Mesenchymal stem cell (in vitro differentiated cells and primary cell): ENCODE measurements around the gene RYR2.

Experiments used
- DNase-seq: peaks from one replicate; pipeline ENCODE4 v3.0.0-alpha.2; 2013
- H2AFZ ChIP-seq: one replicate; pipeline ENCODE4 v1.6.1; 2013; ENCODE audit warnings: low read depth, mild to moderate bottlenecking, control low read depth, inconsistent platforms, low read length, moderate library complexity
- H2AK5ac ChIP-seq: 2 replicates; pipeline ENCODE4 v1.6.1; 2013; ENCODE audit warnings: low read length, moderate library complexity, mild to moderate bottlenecking, inconsistent platforms; ENCODE audit not compliant: severe bottlenecking
- H2BK120ac ChIP-seq: one replicate; pipeline ENCODE4 v1.6.1; 2013; ENCODE audit warnings: low read depth, mild to moderate bottlenecking, inconsistent platforms, low read length, moderate library complexity
- H2BK12ac ChIP-seq, 2 experiments: one replicate each; pipeline ENCODE4 v1.6.1; 2013; ENCODE audit warnings: inconsistent platforms in 2 of 2, low read length in 2 of 2, mild to moderate bottlenecking in 2 of 2, moderate library complexity in 2 of 2, control low read depth in 1 of 2
- H2BK15ac ChIP-seq: one replicate; pipeline ENCODE4 v1.6.1; 2013; ENCODE audit warnings: mild to moderate bottlenecking, low read depth, inconsistent platforms; ENCODE audit not compliant: poor library complexity, severe bottlenecking
- H2BK5ac ChIP-seq: 2 replicates; pipeline ENCODE4 v1.6.1; 2013; ENCODE audit warnings: low read depth, mild to moderate bottlenecking, low read length, control low read depth, inconsistent platforms; ENCODE audit not compliant: poor library complexity, severe bottlenecking
- H3K14ac ChIP-seq, 2 experiments: one replicate each; pipeline ENCODE4 v1.6.1; 2013; ENCODE audit warnings: inconsistent platforms in 2 of 2, low read length in 2 of 2, control low read depth in 1 of 2, mild to moderate bottlenecking in 1 of 2, moderate library complexity in 1 of 2
- H3K18ac ChIP-seq, 2 experiments: one replicate each; pipeline ENCODE4 v1.6.1; 2013; ENCODE audit warnings: inconsistent platforms in 2 of 2, low read length in 2 of 2, control low read depth in 1 of 2, low read depth in 1 of 2, mild to moderate bottlenecking in 1 of 2
- H3K23ac ChIP-seq, 2 experiments: one replicate each; pipeline ENCODE4 v1.6.1; 2013; ENCODE audit warnings: inconsistent platforms in 2 of 2, low read length in 2 of 2, mild to moderate bottlenecking in 2 of 2, moderate library complexity in 2 of 2, control low read depth in 1 of 2
- H3K27ac ChIP-seq: 2 replicates; pipeline ENCODE4 v1.5.1; 2013; ENCODE audit warnings: mild to moderate bottlenecking, moderate library complexity, low read length, control low read depth, inconsistent platforms; ENCODE audit not compliant: poor library complexity, severe bottlenecking
- H3K27me3 ChIP-seq, 2 experiments: 2 replicates each; pipeline versions ENCODE4 v1.6.1 to v1.7.0; 2013; ENCODE audit warnings: low read length in 2 of 2, mild to moderate bottlenecking in 2 of 2, moderate library complexity in 2 of 2, control low read depth in 1 of 2, inconsistent platforms in 1 of 2; ENCODE audit not compliant: control insufficient read depth in 1 of 2, insufficient read depth in 1 of 2
- H3K36me3 ChIP-seq, 2 experiments: 2 replicates each; pipeline versions ENCODE4 v1.6.1 to v1.7.0; 2013; ENCODE audit warnings: low read length in 2 of 2, control low read depth in 1 of 2, inconsistent platforms in 1 of 2, low read depth in 1 of 2, mild to moderate bottlenecking in 1 of 2; ENCODE audit not compliant: insufficient read depth in 2 of 2, control insufficient read depth in 1 of 2
- H3K4ac ChIP-seq, 2 experiments: one replicate each; pipeline ENCODE4 v1.6.1; 2013; ENCODE audit warnings: inconsistent platforms in 2 of 2, low read length in 2 of 2, mild to moderate bottlenecking in 2 of 2, moderate library complexity in 2 of 2, control low read depth in 1 of 2, low read depth in 1 of 2
- H3K4me1 ChIP-seq: 2 replicates; pipeline ENCODE4 v1.6.1; 2013; ENCODE audit warnings: low read depth, low read length, control low read depth; ENCODE audit not compliant: control insufficient read depth, insufficient read depth
- H3K4me2 ChIP-seq: 2 replicates; pipeline ENCODE4 v1.6.1; 2013; ENCODE audit warnings: low read length, mild to moderate bottlenecking, inconsistent platforms; ENCODE audit not compliant: poor library complexity, severe bottlenecking
- H3K4me3 ChIP-seq, 2 experiments: 2 replicates each; pipeline versions ENCODE4 v1.5.1 to v1.7.0; 2013; ENCODE audit warnings: low read length in 2 of 2, mild to moderate bottlenecking in 2 of 2, control low read depth in 1 of 2, low read depth in 1 of 2; ENCODE audit not compliant: insufficient read depth in 1 of 2
- H3K79me1 ChIP-seq: replicated peaks from 2 replicates; pipeline ENCODE4 v1.6.1; 2013; ENCODE audit warnings: mild to moderate bottlenecking, control low read depth, low read length, inconsistent platforms; ENCODE audit not compliant: poor library complexity, severe bottlenecking
- H3K9ac ChIP-seq: 2 replicates; pipeline ENCODE4 v1.7.0; 2013; ENCODE audit warnings: mild to moderate bottlenecking, low read length, moderate library complexity
- H3K9me3 ChIP-seq: 2 replicates; pipeline ENCODE4 v1.7.0; 2013; ENCODE audit warnings: mild to moderate bottlenecking, low read length; ENCODE audit not compliant: control insufficient read depth
- H4K8ac ChIP-seq: one replicate; pipeline ENCODE4 v1.6.1; 2013; ENCODE audit warnings: inconsistent platforms, mild to moderate bottlenecking, low read length, moderate library complexity
- H4K91ac ChIP-seq: one replicate; pipeline ENCODE4 v1.6.1; 2013; ENCODE audit warnings: mild to moderate bottlenecking, low read length, inconsistent platforms
- WGBS: methylation state at CpG from one replicate; pipeline ENCODE4 v1.1.7; 2013; ENCODE audit warnings: mixed read lengths; 5-methylcytosine and 5-hydroxymethylcytosine counted together

Gene RYR2

GRCh38 chr1:237867380-237867888, 825.5 kb downstream of the RYR2 start:
- Histone ChIP-seq H3K14ac (no peak overlapping the region), H3K23ac (no peak overlapping the region), H2BK15ac (no peak overlapping the region), H4K91ac (no peak overlapping the region), H3K27ac (no peak overlapping the region), H3K4me2 (no peak overlapping the region), H3K4me1 (peaks cover 6% of the 10 kb centered on the region), H3K9me3 (no peaks in the 10 kb centered on the region), H3K9ac (no peak overlapping the region), H2AFZ (no peak overlapping the region), H3K36me3 (no peaks in the 10 kb centered on the region), H3K4me3 (no peak overlapping the region), H2AK5ac (peak overlapping the region; percentile 7), H4K8ac (no peak overlapping the region), H2BK120ac (no peak overlapping the region), H3K4ac (no peak overlapping the region), H3K27me3 (no peaks in the 10 kb centered on the region), H3K18ac (no peak overlapping the region), H2BK12ac (no peak overlapping the region), H3K79me1 (no peaks in the 10 kb centered on the region), H2BK5ac (no peak overlapping the region)
- no peak for DNase-seq
- WGBS: 100% methylated on average over 1 of the region's 1 CpG

- no peak overlapping the region for H3K4me2 ChIP-seq
- H3K9ac ChIP-seq: no peak overlapping the region
- no peak overlapping the region for H3K23ac ChIP-seq
- no peaks in the 10 kb centered on the region for H3K9me3 ChIP-seq
- 72% methylated on average over 3 of the region's 4 CpGs for WGBS
- no peak overlapping the region for H2BK15ac ChIP-seq
- H3K4ac ChIP-seq: no peak overlapping the region
- H3K36me3 ChIP-seq: no peaks in the 10 kb centered on the region
- H3K27ac ChIP-seq: no peak overlapping the region
- no peak overlapping the region for H4K91ac ChIP-seq
- H3K18ac ChIP-seq: no peak overlapping the region
- H3K4me3 ChIP-seq: no peak overlapping the region
- H3K14ac ChIP-seq: no peak overlapping the region
- no peak overlapping the region for H2BK120ac ChIP-seq
- no peak overlapping the region for H4K8ac ChIP-seq
- no peaks in the 10 kb centered on the region for H3K79me1 ChIP-seq
- H3K4me1 ChIP-seq: peaks cover 9% of the 10 kb centered on the region
- no peak for DNase-seq
- no peak overlapping the region for H2AFZ ChIP-seq
- H2BK5ac ChIP-seq: no peak overlapping the region
- H2BK12ac ChIP-seq: no peak overlapping the region
- no peak overlapping the region for H2AK5ac ChIP-seq
- H3K27me3 ChIP-seq: no peaks in the 10 kb centered on the region
These were observed 827.0 kb downstream of the RYR2 start for GRCh38 chr1:237868817-237869600.

- Histone ChIP-seq H3K27me3 (no peaks in the 10 kb centered on the region), H2AK5ac (no peak overlapping the region), H3K4me1 (peaks cover 5% of the 10 kb centered on the region), H2BK5ac (no peak overlapping the region), H3K18ac (no peak overlapping the region), H4K8ac (no peak overlapping the region), H3K9ac (no peak overlapping the region), H4K91ac (no peak overlapping the region), H3K36me3 (no peaks in the 10 kb centered on the region), H2BK12ac (no peak overlapping the region), H3K27ac (peak overlapping the region; percentile 58), H2BK15ac (no peak overlapping the region), H3K23ac (no peak overlapping the region), H3K4ac (no peak overlapping the region), H3K4me2 (no peak overlapping the region), H3K79me1 (no peaks in the 10 kb centered on the region), H2BK120ac (no peak overlapping the region), H3K4me3 (no peak overlapping the region), H3K9me3 (no peaks in the 10 kb centered on the region), H2AFZ (no peak overlapping the region), H3K14ac (no peak overlapping the region)
- peak; percentile 85 for DNase-seq
- WGBS: 42% methylated on average over 4 of the region's 4 CpGs
These were observed 831.7 kb downstream of the RYR2 start for GRCh38 chr1:237873487-237874211.

GRCh38 chr1:237875291-237875690, 833.3 kb downstream of the RYR2 start:
- H4K91ac ChIP-seq: no peak overlapping the region
- no peak overlapping the region for H2AFZ ChIP-seq
- peak overlapping the region in 1 of 2 experiments; percentile 48 for H3K18ac ChIP-seq
- H2AK5ac ChIP-seq: peak overlapping the region; percentile 20
- no peaks in the 10 kb centered on the region for H3K27me3 ChIP-seq
- H3K14ac ChIP-seq: no peak overlapping the region
- H3K27ac ChIP-seq: peak overlapping the region; percentile 50
- no peak overlapping the region for H3K9ac ChIP-seq
- peak; percentile 6 for DNase-seq
- H2BK15ac ChIP-seq: no peak overlapping the region
- H4K8ac ChIP-seq: no peak overlapping the region
- H2BK12ac ChIP-seq: peak overlapping the region in 1 of 2 experiments; percentile 18
- no peak overlapping the region for H2BK5ac ChIP-seq
- no peak overlapping the region for H3K23ac ChIP-seq
- no peak overlapping the region for H3K4ac ChIP-seq
- H2BK120ac ChIP-seq: no peak overlapping the region
- no peak overlapping the region for H3K4me3 ChIP-seq
- H3K4me2 ChIP-seq: no peak overlapping the region
- H3K4me1 ChIP-seq: peaks cover 7% of the 10 kb centered on the region
- H3K9me3 ChIP-seq: no peaks in the 10 kb centered on the region
- H3K79me1 ChIP-seq: no peaks in the 10 kb centered on the region
- 75% methylated on average over 7 of the region's 8 CpGs for WGBS
- H3K36me3 ChIP-seq: no peaks in the 10 kb centered on the region
